ENCODE results near the gene ACBD4.

DNA sequence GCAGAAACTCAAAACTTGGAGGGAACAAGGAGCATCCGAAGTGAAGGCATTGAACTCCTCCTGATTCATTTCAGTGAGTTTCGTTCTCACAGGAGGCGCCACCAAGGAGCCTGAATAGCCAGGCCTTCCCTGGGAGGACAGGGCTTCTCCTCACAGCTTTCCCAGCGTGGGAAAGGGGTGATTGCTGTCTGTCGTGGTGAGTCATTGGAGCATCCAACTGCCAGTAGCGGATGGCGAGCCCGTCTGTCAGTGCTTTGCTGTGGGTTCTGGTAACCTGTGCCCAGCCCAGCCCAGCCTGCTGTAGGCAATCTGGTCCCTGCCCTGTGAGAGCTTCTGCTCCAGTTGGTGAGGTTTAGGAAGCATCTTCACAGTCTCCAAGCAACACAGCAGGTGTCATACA is 31.5 kb upstream of the ACBD4 start:
- TF ChIP-seq POLR2A (IDR thresholded peaks at IDR 0.05): no peak
- TF ChIP-seq, protein P1, sequence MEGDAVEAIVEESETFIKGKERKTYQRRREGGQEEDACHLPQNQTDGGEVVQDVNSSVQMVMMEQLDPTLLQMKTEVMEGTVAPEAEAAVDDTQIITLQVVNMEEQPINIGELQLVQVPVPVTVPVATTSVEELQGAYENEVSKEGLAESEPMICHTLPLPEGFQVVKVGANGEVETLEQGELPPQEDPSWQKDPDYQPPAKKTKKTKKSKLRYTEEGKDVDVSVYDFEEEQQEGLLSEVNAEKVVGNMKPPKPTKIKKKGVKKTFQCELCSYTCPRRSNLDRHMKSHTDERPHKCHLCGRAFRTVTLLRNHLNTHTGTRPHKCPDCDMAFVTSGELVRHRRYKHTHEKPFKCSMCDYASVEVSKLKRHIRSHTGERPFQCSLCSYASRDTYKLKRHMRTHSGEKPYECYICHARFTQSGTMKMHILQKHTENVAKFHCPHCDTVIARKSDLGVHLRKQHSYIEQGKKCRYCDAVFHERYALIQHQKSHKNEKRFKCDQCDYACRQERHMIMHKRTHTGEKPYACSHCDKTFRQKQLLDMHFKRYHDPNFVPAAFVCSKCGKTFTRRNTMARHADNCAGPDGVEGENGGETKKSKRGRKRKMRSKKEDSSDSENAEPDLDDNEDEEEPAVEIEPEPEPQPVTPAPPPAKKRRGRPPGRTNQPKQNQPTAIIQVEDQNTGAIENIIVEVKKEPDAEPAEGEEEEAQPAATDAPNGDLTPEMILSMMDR (IDR thresholded peaks at IDR 0.05): no peak
